Measurements from ENCODE around the gene UCK2. TPM values are rescaled to one million over a fixed set of nuclear protein-coding genes. Genes with fewer than 3 reads are reported as not detected.
"Not testable (repeated sequence)": the region's sequence is repeated elsewhere in the genome, so short reads cannot be mapped to it uniquely, and the experiment has no call there.

Gene UCK2
- total RNA-seq, 1 donor from 2014 or later: 14.7 TPM

DNA sequence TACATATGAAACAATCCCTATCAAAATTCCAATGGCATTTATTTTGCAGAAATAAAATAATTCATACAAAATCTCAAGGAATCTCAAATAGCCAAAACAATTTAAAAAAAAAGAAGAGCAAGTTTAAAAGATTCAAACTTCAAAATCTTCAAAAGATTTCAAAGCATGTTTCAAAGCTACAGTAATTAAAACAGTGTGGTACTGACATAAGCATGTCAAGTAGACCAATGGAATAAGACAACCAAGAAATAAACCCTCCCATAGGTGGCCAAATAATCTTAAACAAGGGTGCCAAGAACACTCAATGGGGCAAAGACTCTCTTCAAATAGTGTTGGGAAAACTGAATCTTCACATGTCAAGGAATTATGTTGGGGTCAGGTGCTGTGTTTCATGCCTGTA is 28.0 kb upstream of the UCK2 start:
- DNase-seq (no peak), ATAC-seq (no peak)
- intact Hi-C loops (cut with DNase I): no loop called here
- Histone ChIP-seq H3K9me3 (no peaks in the 10 kb centered on the region), H3K27me3 (peaks cover 3% of the 10 kb centered on the region), H3K4me3 (no peak overlapping the region), H3K36me3 (no peaks in the 10 kb centered on the region), H3K27ac (no peak overlapping the region), H3K4me1 (no peaks in the 10 kb centered on the region)
- TF ChIP-seq, protein P1, sequence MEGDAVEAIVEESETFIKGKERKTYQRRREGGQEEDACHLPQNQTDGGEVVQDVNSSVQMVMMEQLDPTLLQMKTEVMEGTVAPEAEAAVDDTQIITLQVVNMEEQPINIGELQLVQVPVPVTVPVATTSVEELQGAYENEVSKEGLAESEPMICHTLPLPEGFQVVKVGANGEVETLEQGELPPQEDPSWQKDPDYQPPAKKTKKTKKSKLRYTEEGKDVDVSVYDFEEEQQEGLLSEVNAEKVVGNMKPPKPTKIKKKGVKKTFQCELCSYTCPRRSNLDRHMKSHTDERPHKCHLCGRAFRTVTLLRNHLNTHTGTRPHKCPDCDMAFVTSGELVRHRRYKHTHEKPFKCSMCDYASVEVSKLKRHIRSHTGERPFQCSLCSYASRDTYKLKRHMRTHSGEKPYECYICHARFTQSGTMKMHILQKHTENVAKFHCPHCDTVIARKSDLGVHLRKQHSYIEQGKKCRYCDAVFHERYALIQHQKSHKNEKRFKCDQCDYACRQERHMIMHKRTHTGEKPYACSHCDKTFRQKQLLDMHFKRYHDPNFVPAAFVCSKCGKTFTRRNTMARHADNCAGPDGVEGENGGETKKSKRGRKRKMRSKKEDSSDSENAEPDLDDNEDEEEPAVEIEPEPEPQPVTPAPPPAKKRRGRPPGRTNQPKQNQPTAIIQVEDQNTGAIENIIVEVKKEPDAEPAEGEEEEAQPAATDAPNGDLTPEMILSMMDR (IDR thresholded peaks at IDR 0.05): no peak

DNA sequence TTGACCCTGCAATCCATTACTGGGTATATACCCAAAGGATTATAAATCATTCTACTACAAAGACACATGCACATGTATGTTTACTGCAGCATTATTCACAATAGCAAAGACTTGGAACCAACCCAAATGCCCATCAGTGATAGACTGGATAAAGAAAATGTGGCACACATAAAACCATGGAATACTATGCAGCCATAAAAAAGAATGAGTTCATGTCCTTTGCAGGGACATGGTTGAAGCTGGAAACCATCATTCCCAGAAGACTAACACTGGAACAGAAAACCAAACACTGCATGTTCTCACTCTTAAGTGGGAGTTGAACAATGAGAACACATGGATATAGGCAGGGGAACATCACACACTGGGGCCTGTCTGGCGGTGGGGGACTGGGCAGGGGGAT is 22.9 kb upstream of the UCK2 start:
- H3K36me3 ChIP-seq; H3K4me1 ChIP-seq; H3K27me3 ChIP-seq; H3K9me3 ChIP-seq; H3K4me3 ChIP-seq; intact Hi-C loops (cut with DNase I); H3K27ac ChIP-seq; DNase-seq; ATAC-seq: not testable (repeated sequence)

DNA sequence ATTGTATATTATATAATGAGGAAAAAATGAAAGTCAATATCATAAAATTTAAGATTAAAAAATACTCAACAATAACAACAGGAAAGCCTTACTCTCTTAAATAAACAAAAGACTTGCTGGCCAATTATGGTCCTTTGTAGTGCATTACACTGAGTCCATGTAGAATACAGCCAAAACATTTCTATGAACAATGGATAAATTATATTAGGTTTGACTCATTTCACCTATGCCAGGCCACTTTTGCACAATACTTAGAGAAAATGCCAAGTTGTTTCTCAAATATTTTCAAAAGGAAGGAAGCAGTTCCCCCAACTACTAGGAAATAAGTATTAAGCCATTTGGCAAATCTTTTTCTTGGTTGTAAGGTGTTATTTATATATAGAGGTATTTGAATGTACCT is 19.8 kb upstream of the UCK2 start:
- no peak for DNase-seq
- no peak for ATAC-seq
- H3K27ac ChIP-seq: no peak overlapping the region
- no peak overlapping the region for H3K4me3 ChIP-seq
- H3K27me3 ChIP-seq: no peaks in the 10 kb centered on the region
- no peaks in the 10 kb centered on the region for H3K36me3 ChIP-seq
- intact Hi-C loops (cut with DNase I): no loop called here
- no peaks in the 10 kb centered on the region for H3K9me3 ChIP-seq
- TF ChIP-seq, protein P1 (IDR thresholded peaks at IDR 0.05): no peak
- no peaks in the 10 kb centered on the region for H3K4me1 ChIP-seq

DNA sequence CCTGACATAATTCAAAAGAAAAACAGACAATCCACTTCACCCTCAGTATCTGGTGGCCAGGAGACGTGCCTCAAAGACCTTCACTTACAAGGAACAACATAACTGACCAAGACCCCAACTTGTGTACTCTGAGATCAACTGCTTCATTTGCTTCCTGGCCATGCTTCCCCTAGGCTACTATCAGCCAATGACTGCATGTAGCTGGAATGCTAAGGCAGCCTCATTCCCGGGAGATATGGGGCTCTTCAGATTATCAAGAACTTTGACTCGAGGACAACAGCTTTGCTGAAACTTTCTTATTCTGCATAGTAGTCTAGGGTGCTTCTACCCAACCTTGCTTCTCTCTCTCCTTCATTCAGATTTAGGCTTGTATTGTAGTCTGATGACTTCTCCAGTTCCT is 11.7 kb upstream of the UCK2 start:
- no peaks in the 10 kb centered on the region for H3K4me1 ChIP-seq
- intact Hi-C loops (cut with DNase I): no loop called here
- H3K27ac ChIP-seq: no peak overlapping the region
- no peak for DNase-seq
- H3K9me3 ChIP-seq: no peaks in the 10 kb centered on the region
- H3K36me3 ChIP-seq: no peaks in the 10 kb centered on the region
- peak; percentile 62 for ATAC-seq
- H3K27me3 ChIP-seq: no peaks in the 10 kb centered on the region
- TF ChIP-seq, protein P1 (IDR thresholded peaks at IDR 0.05): no peak
- no peak overlapping the region for H3K4me3 ChIP-seq

DNA sequence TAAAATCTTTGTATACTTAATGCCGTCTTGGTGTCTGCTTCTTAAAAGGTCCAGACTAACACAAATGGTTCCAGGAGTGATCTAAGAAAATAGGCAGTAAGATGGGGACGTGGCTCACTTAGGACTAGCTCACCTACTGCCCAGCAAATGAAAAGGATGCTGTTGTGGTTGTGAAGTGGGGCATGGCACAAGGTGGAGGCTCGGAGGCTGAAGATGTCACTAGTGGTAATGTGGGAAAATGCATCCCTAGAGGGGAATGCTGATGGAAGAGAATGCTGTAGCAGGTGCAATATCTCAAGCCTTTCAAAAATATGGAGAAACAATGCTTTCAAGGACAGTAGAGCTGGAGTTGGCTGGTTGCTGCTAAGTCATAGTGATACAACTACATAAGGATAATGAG is 11.3 kb upstream of the UCK2 start:
- no peak overlapping the region for H3K27ac ChIP-seq
- no peaks in the 10 kb centered on the region for H3K36me3 ChIP-seq
- ATAC-seq: no peak
- DNase-seq: no peak
- H3K27me3 ChIP-seq: no peaks in the 10 kb centered on the region
- no peaks in the 10 kb centered on the region for H3K9me3 ChIP-seq
- no peak overlapping the region for H3K4me3 ChIP-seq
- no peaks in the 10 kb centered on the region for H3K4me1 ChIP-seq
- TF ChIP-seq, protein P1 (IDR thresholded peaks at IDR 0.05): no peak
- intact Hi-C loops (cut with DNase I): no loop called here

DNA sequence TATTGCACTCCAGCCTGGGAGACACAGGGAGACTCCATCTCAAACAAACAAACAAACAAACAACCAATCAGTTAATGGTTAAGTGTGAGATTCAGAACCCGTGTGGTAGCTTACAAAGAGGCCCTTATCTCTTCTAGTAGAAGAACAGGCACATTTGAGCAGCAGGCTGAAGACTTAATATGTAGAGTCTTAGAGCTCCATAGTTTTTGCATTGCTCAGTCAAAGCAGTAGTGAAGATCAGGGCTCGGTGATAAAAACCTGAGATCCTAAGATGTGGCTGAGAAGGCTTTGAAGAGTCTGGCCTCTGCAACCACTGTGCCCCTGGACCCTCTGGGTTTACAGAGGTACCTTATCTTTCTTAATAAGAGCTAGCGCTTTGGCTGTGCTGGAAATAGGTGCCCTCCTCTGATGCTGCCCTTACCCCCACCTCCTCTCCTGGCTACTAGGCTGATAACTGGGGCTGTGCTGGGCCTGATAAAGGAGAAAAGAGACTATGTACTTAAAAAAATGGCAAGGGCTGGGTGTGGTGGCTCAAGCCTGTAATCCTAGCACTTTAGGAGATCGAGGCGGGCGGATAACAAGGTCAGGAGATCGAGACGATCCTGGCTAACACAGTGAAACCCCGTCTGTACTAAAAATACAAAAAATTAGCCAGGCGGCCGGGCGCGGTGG is 10.5 kb upstream of the UCK2 start:
- no peaks in the 10 kb centered on the region for H3K27me3 ChIP-seq
- H3K36me3 ChIP-seq: no peaks in the 10 kb centered on the region
- H3K9me3 ChIP-seq: no peaks in the 10 kb centered on the region
- TF ChIP-seq, protein P1 (IDR thresholded peaks at IDR 0.05): no peak
- ATAC-seq (no peak), DNase-seq (no peak)
- no peak overlapping the region for H3K4me3 ChIP-seq
- intact Hi-C loops (cut with DNase I): no loop called here
- no peak overlapping the region for H3K27ac ChIP-seq
- H3K4me1 ChIP-seq: no peaks in the 10 kb centered on the region

All from upper lobe of right lung (tissue), 1 donor.